Stimulated activated CD4-positive, alpha-beta T cell treated with anti-CD3 and anti-CD28 coated beads, Interleukin-1b, Interleukin-23, amount 100 ng/mL, for 1 hour (primary cell): ENCODE data around the gene STRN.
"Not testable (repeated sequence)": the region's sequence is repeated elsewhere in the genome, so short reads cannot be mapped to it uniquely, and the experiment has no call there.

ENCODE experiments used
- DNase-seq, 2 donors: peaks; one replicate each; pipeline ENCODE4 v3.0.0-alpha.2; 2020; ENCODE audit warnings: low read depth in 2 of 2

STRN gene

GRCh38 chr2:36964496-36965058 is 1.8 kb downstream of the STRN start:
- no peak for DNase-seq

GRCh38 chr2:36963734-36964133 is 2.6 kb downstream of the STRN start:
- DNase-seq: no peak

DNA sequence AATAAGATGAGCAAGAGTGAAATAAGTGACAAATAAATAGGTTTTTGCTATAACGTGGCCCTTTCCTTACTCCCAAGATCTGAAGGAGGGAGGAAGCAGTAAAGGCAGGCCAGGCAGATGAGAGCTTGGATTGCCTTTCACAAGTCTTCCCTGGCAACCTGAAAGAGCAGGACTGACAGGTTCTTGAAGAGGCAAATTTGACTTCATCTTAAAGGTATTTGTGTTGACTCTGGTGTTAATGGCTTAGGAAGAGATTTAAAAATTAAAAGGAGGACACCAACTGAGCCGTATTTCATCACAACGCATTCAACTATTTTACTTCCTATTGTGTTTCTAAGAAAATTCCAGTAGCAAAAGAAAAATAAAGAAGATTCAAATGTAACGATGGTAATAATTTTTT is 3.2 kb downstream of the STRN start:
- no peak for DNase-seq

DNA sequence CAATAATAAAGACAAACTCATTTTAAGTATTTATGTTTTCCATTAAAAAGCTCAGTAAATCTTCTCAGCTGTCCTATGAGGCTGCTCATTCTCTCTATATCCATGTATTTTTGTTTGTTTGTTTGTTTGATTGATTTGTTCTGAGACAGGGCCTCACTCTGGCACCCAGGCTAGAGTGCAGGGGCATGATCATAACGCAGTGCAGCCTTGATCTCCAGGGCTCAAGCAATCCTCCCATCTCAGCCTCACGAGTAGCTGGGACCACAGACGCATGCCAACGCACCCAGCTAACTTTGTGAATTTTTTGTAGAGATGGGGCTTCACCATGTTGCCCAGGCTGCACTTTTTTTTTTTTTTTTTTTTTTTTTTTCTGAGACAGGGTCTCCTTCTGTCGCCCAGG is 5.6 kb downstream of the STRN start:
- DNase-seq: no peak

DNA sequence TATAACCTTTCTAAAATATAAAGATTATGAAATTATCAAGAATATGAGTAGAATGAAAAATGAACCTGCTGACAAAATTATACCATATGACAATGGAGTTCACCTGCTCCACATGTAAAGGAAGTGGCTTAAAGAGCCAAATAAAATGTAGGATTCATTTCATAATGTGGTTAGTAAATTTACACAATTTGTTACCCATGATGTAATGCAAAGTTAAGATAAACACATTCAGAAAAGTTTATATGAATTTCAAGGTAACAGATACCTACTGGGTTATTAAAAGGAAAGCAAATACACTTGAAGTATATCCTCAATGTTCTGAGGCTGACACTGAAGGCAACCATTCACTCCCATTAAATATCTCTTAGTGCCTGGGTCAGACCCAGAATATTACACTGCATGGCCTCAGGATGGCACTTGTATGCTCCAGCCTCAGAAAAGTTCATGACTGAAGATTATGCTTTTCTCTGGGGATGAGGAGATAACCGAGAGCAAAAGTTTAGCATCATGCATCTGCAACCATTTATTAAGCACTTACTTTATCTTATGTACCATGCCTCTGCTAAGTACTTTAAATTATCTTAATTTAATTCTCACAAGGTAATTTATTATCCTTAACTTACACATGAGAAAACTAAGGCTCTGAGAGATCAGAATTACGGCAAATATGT is 6.2 kb downstream of the STRN start:
- DNase-seq: no peak

DNA sequence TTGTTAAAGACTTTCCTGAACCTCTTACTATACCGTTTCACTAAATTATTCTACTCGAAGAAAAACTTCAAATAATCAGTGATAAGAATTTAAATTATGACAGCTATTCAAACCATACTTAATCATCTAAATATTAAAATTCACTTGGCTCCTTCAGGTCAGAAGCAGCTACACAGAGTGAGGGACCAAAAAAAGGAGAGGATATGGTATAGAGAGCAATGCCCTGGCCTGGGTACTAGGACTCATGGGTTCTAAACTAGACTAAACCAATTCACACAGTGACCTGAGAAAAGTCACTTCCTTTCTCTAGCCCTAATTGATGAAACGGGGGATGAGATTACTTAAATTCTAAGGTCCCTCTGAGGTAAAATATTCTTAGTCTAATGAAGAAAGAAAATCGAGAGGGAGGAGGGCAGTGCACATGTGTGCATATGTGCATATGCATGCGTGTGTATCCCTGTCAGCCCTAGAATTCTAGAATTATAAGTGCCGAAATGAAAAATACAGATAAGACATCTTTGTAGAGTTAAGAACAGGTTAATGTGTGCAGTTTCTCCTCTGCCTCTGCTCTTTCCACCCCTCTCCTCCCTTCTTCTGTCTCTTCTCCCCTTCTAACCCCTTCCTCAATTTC is 11.2 kb downstream of the STRN start:
- DNase-seq: no peak

DNA sequence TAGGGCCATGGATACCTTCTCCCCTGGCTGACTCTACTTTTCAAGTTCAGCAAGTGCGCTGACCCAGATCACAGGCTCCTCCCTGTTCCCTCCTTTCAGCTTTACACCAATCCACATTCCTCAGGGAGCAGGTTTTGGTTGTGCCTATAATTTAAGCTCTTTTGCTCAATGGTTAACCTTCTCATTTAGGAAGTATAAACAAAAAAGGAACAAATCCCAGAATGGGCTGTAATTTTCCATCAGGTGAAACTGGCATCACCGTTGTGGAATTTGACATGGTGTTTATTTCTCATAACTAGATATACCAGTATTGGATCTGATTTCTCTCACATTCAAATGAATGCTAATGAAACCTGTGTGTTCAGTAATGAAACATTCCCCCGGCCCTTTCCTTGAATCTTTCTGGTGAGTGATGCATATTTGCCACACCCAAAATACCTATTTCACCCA is 13.6 kb downstream of the STRN start:
- no peak for DNase-seq

DNA sequence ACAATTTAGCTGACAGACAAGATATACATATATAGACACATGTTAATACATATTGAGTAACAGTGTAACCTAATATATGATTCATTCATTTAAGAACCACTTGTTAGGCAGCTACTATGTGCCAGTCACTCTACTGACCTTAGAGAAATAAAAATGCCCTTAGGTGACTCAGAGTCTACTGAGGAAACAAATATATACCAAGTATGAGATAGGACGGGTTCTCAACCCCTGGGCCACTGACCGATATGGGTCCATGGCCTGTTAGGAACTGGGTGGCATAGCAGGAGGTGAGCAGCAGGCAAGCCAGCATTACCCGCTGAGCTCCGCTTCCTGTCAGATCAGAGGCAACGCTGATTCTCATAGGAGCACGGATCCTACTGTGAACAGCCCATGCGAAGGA is 14.8 kb downstream of the STRN start:
- DNase-seq: no peak

DNA sequence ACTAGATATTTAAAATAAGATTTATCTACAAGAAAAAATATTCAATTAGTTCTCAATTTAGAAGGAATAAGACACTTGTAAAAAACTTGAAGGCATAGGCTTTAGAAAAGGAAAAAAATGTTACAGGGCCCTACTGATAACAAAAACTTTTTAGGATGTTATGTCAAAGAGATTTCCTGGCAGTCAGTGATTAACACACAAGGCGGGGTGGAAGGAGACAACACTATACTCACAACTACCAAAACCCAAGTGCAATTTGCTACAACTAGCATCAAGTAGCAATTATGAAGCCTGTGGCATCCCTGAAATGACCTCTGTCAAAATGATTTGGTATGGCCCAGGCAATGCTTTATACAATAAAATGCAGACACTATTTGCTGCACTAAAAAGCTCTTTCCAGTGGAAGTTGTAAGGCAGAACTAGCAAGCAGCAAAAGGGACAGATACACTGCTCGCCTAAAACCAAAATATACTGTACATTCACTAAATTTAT is 15.3 kb downstream of the STRN start:
- DNase-seq: no peak

DNA sequence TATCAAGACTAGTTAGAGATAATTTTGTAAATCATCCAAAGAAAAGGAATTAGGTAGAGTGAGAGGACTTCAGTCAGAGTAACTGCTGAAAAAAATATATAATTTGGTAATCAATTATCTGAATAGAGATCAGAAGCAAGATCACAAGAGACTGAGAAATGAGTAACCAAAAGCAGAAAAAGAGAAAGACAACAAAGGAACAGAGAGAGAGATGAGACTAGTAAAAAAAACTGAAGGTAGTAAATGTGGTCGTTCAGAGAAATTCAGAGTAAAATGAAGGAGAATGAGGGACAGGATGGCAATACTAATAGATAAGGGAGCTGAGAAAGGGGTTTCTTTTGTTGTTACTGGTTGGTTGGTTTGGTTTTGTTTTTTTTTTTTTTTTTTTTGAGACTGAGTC is 16.5 kb downstream of the STRN start:
- DNase-seq: no peak

GRCh38 chr2:36945240-36945639 is 21.1 kb downstream of the STRN start:
- not testable (repeated sequence) for DNase-seq

- DNase-seq: no peak
Observed at GRCh38 chr2:36941867-36942266, 24.5 kb downstream of the STRN start.

GRCh38 chr2:36936526-36936925 is 29.8 kb downstream of the STRN start:
- not testable (repeated sequence) for DNase-seq

GRCh38 chr2:36931688-36932087 is 34.6 kb downstream of the STRN start:
- DNase-seq: not testable (repeated sequence)

DNA sequence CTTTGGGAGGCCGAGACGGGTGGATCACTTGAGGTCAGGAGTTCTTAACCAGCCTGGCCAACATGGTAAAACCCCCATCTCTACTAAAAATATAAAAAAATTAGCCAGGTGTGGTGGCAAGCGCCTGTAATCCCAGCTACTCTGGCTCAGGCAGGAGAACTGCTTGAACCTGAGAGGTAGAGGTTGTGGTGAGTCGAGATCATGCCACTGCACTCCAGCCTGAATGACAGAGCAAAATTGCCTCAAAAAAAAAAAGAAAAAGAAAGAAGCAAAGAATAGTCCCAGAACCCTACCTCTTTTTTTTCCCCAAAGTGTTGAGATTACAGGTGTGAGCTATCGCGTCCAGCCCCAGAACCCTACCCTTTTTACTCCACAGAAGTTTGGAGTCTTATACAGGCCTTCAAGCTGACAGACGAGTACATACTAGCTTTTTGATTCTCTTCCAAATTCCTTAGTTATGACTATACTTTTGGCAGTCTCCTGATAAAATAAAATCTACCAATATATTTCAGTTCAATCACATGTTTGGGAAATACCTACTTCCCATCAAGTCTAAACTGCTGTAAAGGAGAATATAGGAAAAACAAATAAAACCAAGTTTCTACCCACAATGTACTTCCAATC is 35.4 kb downstream of the STRN start:
- DNase-seq: not testable (repeated sequence)

DNA sequence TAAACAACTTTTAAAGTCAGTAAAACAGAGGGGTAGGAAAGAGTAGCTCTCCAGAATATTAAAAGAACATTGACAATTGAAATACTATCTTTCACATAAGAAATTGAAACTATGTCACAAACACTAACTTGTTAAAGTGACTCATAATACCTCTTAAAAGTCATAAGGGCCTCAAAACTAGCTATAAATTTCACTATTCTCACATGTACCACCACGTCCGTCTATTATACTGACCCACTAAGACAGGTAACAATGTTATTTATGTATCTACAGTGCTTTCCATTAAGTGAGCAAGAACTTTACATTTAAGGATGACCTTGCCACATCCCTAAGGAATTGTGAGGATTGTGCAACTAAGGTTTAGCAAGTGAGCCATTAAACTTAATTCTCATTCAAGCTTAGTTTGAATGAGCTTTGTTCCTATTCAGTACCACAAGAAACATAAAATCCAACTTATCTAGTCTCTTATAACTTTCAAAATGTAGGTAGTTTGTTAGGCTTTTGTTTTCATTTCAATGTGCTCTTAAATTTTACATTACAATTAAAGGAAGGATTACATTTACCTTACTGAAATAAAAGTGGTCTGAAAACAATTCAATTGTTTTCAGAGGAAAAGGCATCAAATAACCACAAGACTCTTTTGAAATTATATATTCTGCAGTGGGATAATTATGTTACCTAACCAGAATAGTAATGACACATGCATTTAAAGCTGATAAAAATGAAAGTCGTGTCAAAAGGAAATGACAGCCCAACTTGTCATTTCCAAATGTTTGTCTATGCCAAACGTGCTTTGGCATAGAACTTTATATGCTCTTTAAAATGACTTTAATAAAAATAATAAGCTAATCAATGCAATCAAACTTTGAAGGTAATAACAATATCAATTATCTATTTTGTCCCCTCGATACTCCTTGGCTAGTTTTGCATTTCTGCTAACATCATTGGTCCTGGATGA is 39.9 kb downstream of the STRN start:
- not testable (repeated sequence) for DNase-seq

- DNase-seq: not testable (repeated sequence)
Observed at GRCh38 chr2:36922629-36923028, 43.7 kb downstream of the STRN start.

DNA sequence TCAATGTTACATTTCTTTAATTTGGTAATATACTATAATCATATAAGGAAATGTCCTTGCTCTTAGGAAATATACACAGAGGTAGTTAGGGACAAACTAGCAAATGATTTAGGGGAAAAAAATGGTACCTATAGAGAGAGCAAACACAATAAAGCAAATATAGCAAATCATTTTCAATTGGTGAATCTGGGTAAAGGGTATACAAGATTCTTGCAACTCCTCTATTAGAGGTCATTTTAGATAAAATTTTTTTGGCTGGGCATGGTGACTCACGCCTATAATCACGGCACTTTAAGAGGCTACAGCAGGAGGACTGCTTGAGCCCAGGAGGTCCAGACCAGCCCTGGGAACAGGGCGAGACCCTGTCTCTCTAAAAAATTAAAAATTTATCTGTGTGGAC is 44.4 kb downstream of the STRN start:
- no peak for DNase-seq

DNA sequence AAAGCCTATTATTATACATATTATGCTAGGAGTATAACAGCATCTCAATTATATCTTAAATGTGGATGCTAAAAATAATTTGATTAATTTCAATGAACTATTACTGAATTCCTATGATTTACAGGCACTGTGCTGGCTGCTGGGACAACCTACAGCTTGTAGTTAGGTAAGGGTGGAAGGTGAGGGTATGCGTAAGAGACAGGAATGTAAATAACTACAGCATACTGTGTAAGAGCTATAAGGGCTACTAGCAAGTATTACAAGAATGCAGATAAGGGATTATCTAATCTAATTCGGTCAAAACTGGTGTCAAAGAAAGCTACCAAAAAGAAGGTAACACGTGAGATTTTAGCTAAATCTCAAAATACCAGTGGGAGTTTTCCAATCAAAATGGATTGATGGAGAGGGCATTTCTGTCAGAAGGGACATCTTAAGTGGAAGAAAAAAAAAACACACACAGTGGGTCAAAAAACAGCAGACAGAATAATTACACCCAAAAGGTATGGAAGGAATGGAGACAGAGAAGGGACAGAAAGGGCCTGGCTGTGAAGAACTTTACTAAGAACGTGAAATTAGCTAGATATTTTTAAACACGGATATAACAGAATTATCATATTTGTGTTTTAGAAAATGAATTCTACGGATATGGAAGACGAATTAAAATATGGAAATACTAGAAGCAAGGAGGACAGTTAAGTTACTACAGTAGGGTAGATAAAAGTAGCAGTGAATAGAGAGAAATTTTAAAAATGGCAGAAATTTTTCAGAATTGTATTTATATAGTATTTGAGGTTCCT is 47.1 kb downstream of the STRN start:
- no peak for DNase-seq

DNA sequence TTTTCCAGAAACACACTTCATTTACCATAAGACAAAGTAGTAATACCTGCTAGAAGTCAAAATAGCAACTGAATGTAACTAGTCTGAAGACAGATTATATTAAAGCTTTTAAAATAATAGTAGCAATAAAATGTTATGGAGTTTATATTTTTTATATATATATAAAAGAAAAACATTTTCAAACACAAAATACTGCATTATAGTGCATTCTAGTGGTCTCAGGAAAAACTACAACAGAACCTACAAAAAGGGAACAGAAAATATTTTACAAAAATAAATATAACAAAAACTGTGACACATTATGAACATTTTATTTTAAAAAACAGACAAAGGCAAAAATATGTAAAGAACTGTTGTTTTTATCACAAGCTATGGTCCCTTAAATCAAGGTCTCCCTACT is 48.0 kb downstream of the STRN start:
- no peak for DNase-seq

DNA sequence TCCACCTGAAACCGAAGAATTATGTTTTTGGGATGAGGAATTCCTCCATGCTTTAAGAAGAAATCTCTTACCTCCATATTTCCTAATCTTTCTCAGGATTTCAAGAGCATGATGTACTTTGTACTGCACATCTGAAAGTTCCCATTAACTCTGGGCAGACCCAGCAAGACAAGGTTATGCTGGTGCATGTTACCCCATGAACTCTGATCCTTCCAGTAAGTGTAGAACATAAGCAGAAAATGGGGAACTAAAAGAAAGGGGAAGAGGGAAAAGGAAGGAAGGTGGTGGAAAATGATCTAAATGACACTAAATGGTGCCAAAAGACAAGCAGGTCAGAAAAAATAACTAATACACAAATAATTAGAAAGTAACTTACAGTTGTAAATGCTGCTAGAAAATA is 50.7 kb downstream of the STRN start:
- no peak for DNase-seq
